NCI-H82 (cell line): ENCODE data around the gene TRIM52.

Experiments used
- DNase-seq: peaks from one replicate; lab custom pipeline; 2025; lab: John Stamatoyannopoulos, UW

The TRIM52 gene

GRCh38 chr5:181255836-181256578 lies 4.9 kb downstream of the TRIM52 start:
- no peak for DNase-seq

DNA sequence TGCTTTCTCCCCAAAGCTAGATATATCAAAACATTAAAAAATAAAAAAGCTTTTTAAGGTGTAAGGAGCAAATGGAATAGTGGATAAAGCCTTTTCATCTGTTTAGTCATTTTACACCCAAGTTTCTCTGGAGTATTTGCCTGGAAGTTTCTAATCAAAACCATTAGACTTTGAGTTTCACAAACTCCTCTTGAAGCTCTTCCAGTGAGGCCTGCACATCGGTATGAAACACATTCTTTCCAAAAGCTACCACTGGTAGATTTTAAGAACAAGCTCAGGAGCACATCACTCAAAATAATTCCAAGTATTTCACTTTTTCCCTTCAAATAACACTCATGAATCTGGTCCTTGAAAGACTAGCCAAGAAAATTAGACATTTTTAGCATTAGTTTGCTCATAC lies 5.7 kb downstream of the TRIM52 start:
- no peak for DNase-seq

DNA sequence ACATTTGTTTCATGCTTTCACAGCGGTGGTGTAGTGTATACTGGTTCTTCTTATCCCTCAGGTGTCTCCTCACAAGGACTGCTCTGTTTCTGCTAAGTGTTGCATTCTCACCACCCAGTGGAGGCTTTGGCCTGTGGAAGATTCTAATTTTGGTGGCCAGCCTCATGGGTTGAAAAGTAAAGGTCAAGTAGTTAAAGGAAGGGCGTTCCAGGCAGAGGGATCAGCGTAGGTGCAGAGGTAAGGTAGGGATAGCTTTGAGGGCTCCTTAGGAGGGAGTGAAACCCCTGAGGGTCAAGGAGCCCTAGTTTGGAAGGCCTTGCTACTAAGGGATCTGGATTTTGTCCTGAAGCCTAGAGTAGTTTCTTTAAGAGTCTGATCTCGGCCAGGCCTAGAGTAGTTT lies 12.7 kb downstream of the TRIM52 start:
- no peak for DNase-seq

- DNase-seq: no peak
Observed at GRCh38 chr5:181246276-181247049, 14.5 kb downstream of the TRIM52 start.

DNA sequence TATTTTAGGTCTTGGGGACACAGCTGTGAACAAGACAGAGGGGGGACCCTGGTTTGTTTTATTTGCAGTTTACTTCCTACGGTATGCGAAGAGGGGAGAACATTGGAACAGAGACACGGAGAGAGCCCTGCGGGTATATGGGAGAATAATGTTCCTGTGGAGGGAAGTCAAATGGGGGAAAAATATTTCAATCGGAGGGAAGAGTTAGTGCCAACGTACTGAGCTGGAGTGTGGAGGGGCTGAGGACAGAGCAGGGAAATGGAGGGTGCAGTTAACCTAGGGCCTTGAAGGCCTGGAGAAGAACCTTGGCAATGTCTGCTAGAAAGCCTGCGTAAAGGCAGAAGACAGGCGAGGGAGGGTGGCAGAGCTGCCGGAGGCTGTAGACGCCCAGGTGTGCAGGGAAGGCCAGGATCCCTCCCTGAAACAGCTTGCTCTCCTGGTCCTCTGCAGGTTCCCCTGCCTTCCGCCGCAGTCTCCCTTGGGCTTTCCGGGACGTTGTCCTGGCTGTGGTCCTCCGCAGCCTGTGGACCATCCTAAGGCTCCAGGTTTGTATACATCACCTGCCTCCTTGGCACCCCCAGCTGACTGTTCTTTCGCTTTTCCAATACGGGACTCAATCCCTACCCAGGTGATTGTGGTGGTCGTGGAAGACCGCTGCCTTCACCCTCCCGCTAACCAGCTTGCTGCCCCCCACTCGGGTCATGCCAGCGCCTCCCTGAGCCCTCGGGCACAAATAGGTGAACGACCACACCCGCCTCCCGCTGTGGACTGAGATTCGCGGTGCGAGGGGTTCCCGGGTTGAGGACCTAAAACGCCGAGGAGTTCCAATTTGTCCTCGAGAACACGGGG lies 15.3 kb downstream of the TRIM52 start:
- no peak for DNase-seq

DNA sequence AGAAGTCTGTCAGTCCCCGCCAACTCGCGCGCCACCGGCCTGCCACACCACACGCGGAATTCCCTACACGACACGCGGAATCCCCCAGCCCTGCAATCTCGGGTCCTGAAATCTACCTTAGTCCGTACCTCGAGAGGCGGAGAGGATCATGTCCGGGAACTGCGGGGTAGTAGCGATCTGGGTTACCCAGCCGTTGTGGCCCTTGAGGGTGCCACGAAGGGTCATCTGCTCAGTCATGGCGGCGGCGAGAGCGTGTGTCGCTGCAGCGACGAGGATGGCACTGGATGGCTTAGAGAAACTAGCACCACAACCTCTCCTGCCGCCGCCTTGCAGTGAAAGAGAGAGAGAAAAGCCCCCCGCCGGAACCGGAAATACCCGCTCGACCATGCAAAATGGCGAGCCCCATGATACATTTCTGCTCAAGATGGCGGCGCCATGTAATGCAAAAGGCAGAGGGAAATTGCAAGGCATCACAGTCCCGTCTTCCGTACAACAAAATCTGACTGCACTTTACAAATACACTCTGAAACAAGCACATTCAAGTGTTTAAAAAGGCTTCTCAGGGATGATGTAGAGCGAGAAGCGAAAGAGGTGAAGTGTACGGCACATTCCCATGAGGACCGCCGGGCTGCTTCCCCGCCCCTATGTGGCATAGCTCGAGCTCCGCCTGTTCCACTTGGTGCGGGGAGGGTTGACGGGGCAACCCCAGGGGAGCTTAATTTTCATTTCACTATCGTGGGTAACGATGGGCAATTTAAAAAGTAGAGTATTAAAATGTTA lies 17.2 kb downstream of the TRIM52 start, which contains the start of gene RACK1:
Gene RACK1, minus strand, starts transcription at position 343 of the 780 bp plus-strand sequence. Its CDS starts 106 bp downstream, at position 237.
- no peak for DNase-seq

- no peak for DNase-seq
Observed at GRCh38 chr5:181243018-181243563, 17.9 kb downstream of the TRIM52 start.

- DNase-seq: no peak
Observed at GRCh38 chr5:181242031-181242451, 18.9 kb downstream of the TRIM52 start.

- no peak for DNase-seq
Observed at GRCh38 chr5:181241393-181241975, 19.5 kb downstream of the TRIM52 start.

DNA sequence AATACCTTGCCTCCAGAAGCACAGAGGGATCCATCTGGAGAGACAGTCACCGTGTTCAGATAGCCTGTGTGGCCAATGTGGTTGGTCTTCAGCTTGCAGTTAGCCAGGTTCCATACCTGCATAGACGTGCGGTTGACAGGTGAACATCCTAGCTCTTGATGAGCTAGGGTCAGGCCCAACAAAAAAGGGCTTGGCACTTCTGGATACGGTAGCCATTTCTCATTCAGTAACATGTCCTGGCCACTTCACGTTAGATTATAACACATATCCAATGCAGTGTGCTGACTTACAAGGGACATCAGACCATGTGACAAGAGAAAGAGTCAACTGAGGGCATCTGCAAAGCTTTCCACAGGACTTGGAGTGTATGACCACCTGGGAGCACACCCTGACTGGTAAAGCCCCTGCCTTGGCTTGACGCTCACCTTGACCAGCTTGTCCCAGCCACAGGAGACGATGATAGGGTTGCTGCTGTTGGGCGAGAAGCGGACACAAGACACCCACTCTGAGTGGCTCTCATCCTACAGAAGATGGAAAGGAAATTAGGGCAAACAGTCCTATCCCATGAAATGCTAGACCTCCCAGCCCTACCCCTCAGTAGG lies 21.8 kb downstream of the TRIM52 start:
- DNase-seq: no peak

DNA sequence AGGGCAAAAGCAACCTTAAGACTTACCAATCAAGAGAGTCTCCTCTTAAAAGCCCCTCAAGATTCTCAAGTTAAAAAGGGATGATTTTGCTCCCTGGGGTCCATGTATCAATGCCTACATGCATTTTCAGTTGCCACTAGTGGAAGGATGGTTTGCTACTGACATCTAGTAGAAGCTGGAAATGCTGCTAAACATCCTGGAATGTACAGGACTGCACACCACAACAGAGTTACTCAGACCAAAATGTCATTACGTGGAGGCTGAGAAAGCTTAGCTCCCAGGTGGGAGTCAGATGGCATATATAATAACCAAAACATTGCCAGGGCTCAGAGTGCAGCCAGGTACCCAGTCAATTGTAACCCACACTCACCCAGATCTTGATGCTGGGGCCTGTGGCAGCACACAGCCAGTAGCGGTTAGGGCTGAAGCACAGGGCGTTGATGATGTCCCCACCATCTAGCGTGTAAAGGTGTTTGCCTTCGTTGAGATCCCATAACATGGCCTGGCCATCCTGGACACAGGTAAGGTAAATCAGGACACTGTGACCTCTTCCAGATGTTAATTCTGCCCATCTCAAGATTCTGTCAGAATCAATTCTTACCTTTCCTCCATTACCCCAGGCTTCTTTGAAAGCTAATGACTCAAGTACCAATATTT lies 23.1 kb downstream of the TRIM52 start:
- no peak for DNase-seq

GRCh38 chr5:181236954-181237641 lies 23.8 kb downstream of the TRIM52 start:
- no peak for DNase-seq

DNA sequence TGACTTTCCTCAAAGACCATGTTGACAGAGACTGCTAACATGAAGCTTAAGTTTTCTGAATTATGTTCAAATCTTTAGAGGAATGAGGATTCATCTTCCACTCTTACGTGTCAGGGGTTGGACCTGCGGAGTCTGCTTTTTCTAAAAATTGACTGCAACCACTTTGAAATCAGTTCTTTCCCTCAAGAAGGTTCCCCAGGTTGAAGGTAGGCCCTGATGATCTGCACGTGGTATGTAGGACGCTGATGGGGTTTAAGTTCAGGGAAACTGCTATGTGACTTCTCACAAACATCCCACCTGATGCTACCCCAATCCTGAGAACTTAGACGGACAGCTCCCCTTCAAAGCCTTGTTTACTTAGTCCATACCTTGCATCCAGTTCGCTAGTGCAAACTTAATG lies 24.5 kb downstream of the TRIM52 start:
- no peak for DNase-seq

GRCh38 chr5:181235689-181236366 lies 25.1 kb downstream of the TRIM52 start:
- no peak for DNase-seq

DNA sequence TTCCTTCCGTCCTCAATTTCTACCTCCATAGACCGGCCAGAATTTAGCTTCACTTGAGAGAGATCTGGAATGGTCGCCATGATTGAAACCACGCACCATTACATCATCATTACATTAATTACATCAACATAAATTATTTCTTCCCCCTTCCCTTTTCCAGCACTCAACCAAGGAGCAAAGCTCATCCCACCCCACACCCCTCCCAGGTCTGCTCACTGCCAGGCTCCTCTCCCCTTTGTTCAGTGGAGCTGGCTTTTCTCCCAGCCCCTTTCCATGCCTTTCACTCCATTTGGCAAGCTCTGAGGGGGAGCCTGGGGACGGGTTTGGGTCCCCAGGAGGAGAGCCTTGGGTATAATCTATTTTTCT lies 25.6 kb downstream of the TRIM52 start:
- no peak for DNase-seq

DNA sequence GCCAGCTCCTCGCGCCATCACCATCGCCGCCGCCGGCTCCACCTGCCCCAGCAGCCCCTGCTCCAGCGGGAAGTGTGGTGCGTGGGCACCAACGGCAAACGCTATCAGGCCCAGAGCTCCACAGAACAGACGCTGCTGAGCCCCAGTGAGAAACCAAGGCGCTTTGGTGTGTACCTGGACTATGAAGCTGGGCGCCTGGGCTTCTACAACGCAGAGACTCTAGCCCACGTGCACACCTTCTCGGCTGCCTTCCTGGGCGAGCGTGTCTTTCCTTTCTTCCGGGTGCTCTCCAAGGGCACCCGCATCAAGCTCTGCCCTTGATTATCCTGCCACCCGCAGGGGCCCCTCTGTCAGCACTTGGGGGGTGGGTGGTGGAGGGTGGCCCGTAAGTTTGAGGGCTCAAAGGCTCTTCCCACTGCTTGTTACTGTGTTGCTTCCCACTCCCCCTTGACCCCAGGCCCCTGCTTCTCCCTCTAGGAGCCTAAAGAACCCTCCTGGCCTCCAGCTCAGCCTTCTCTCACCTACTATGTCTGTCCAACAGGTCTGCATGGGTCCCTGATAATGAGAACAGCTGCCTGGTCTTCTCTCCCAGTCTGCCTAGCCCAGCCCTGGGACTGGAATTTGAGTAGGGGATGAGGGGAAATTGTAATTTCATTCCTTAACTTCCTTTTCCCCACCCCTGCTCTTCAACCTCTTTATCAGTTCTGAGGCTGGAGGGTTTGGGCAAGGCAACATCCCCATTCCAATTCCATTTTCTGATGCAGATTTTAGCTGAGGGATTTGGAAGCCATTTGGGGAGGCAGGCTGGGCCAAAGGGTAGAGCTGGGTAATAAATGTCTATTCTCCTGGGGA lies 26.3 kb downstream of the TRIM52 start:
- DNase-seq: no peak

GRCh38 chr5:181233801-181234454 lies 27.0 kb downstream of the TRIM52 start:
- no peak for DNase-seq
